Measurements from ENCODE around the gene CDH24.

The CDH24 gene

GRCh38 chr14:23044840-23045239 is 12.5 kb downstream of the CDH24 start:
- in situ Hi-C loops (cut with MboI; ENCODE audit: low sequenced_read_pairs, unreplicated experiment): no loop called here
- no peak for TF ChIP-seq CTCF (IDR thresholded peaks at IDR 0.05; ENCODE audit: borderline replicate concordance, control extremely low read depth, extremely low read depth, insufficient read depth, missing control alignments)
- DNase-seq (ENCODE audit: low spot score): no peak

DNA sequence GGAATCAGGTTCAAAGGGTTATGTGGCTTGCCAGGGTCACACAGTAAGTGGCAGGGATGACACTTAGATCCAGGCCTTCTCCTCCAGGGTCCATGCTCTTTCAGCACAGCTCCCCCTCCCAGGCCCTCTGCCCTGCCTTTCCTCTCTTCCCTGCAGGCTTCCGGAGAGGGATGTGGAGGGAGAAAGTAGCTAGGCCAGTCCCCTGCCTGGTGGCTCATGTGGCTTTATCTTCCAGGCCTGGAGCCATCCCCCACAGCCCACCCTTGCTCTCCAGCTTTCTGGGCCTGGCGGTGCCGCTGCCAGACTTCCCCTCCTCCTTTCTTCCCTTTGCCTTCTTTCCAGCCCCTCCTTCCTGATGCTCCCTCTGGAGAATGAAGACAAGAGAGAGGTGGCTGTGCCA is 13.6 kb downstream of the CDH24 start:
- DNase-seq (ENCODE audit: low spot score): no peak
- in situ Hi-C loops (cut with MboI; ENCODE audit: low sequenced_read_pairs, unreplicated experiment): no loop called here
- TF ChIP-seq CTCF (IDR thresholded peaks at IDR 0.05; ENCODE audit: borderline replicate concordance, control extremely low read depth, extremely low read depth, insufficient read depth, missing control alignments): no peak

GRCh38 chr14:23043145-23043544 is 14.2 kb downstream of the CDH24 start:
- in situ Hi-C loops (cut with MboI; ENCODE audit: low sequenced_read_pairs, unreplicated experiment): no loop called here
- no peak for TF ChIP-seq CTCF (IDR thresholded peaks at IDR 0.05; ENCODE audit: borderline replicate concordance, control extremely low read depth, extremely low read depth, insufficient read depth, missing control alignments)
- no peak for DNase-seq (ENCODE audit: low spot score)

DNA sequence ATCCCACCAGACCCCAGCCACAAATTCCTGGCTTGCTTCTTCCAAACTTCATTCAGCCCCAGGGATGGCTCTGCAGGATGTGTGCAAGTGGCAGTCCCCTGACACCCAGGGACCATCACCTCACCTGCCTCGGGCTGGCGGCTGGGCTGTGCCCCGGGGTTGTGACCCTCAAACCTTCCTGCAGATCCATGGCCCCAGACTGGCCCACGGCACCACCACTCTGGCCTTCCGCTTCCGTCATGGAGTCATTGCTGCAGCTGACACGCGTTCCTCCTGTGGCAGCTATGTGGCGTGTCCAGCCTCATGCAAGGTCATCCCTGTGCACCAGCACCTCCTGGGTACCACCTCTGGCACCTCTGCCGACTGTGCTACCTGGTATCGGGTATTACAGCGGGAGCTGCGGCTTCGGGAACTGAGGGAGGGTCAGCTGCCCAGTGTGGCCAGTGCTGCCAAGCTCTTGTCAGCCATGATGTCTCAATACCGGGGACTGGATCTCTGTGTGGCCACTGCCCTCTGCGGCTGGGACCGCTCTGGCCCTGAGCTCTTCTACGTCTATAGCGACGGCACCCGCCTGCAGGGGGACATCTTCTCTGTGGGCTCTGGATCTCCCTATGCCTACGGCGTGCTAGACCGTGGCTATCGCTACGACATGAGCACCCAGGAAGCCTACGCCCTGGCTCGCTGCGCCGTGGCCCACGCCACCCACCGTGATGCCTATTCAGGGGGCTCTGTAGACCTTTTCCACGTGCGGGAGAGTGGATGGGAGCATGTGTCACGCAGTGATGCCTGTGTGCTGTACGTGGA is 15.0 kb downstream of the CDH24 start, which contains the start of gene PSMB11:
PSMB11 (plus strand) TSS at position 51 of the 804 bp plus-strand sequence; CDS start at position 65, 14 bp downstream.
- in situ Hi-C loops (cut with MboI; ENCODE audit: low sequenced_read_pairs, unreplicated experiment): no loop called here
- no peak for DNase-seq (ENCODE audit: low spot score)
- no peak for TF ChIP-seq CTCF (IDR thresholded peaks at IDR 0.05; ENCODE audit: borderline replicate concordance, control extremely low read depth, extremely low read depth, insufficient read depth, missing control alignments)

DNA sequence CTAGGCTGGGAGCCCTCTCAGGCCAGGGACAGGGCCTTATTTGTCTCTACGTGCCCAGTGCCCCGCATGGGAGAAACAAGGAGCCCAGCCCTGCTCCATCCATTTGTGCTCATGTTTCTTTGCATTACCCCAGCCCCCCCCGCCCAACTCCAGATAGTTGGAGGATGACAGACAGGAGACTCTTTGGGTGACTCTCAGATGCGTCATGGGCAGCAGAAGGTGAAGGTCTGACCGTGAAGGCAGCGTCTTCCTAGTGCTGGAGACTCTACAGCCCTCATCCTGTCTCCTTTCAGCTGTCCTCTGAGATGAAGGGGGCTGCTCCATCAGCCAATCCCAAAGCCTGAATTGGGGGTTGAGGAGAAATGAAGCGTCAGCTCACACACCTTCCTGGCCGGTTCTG is 15.6 kb downstream of the CDH24 start:
- DNase-seq (ENCODE audit: low spot score): no peak
- TF ChIP-seq CTCF (IDR thresholded peaks at IDR 0.05; ENCODE audit: borderline replicate concordance, control extremely low read depth, extremely low read depth, insufficient read depth, missing control alignments): no peak
- in situ Hi-C loops (cut with MboI; ENCODE audit: low sequenced_read_pairs, unreplicated experiment): no loop called here

DNA sequence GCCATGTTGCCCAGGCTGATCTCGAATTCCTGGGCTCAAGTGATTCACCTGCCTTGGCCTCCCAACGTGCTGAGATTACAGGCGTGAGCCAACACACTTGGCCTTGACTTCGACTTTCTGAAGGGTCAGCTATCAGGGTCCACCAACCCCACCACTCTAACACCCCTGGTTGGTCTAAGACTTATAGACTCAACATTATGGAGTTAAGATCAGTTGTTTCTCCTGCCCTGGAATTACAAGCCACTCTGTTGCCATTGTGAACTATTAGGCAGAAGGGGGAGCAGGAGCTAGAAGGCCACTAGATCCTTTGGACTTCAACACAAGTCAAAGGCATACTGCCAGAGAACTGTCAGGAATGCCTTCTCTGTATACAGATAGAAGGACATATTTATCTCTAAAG is 17.2 kb downstream of the CDH24 start:
- no peak for TF ChIP-seq CTCF (IDR thresholded peaks at IDR 0.05; ENCODE audit: borderline replicate concordance, control extremely low read depth, extremely low read depth, insufficient read depth, missing control alignments)
- in situ Hi-C loops (cut with MboI; ENCODE audit: low sequenced_read_pairs, unreplicated experiment): no loop called here
- DNase-seq (ENCODE audit: low spot score): no peak

All from GM13976 (cell line).